SK-N-SH (cell line): ENCODE data around the gene PFKFB3.

Source experiments
- EZH2phosphoT487 ChIP-seq: fragments of 200-600 bp; sonication (generic); IDR thresholded peaks from 2 replicates; pipeline ENCODE4 v1.6.1; 2017; ENCODE audit warnings: low read depth, mixed run types, mild to moderate bottlenecking, antibody characterized with exemption, moderate library complexity, borderline replicate concordance
- FOXM1 ChIP-seq: IDR thresholded peaks from 2 replicates; pipeline ENCODE4 v1.4.0; 2012; ENCODE audit warnings: low read depth, mild to moderate bottlenecking
- POLR2AphosphoS5 ChIP-seq: IDR thresholded peaks from 2 replicates; pipeline ENCODE4 v1.6.1; 2012; ENCODE audit warnings: low read depth, low read length
- RFX5 ChIP-seq: IDR thresholded peaks from 2 replicates; pipeline ENCODE4 v1.6.1; 2012; ENCODE audit warnings: mild to moderate bottlenecking, improper control_type of control experiment, low read length
- SIN3A ChIP-seq: IDR thresholded peaks from 2 replicates; pipeline ENCODE4 v1.6.1; 2012; ENCODE audit warnings: low read depth, mild to moderate bottlenecking, low read length, moderate library complexity, borderline replicate concordance
- SMC3 ChIP-seq: IDR thresholded peaks from 2 replicates; pipeline ENCODE4 v1.6.1; 2012; ENCODE audit warnings: low read depth, low read length, improper control_type of control experiment
- YY1 ChIP-seq: IDR thresholded peaks from 2 replicates; pipeline ENCODE4 v1.4.0; 2012; ENCODE audit warnings: low read depth, mild to moderate bottlenecking
- TF ChIP-seq, protein P1 (sequence below): fragments of 200-600 bp; sonication (generic); IDR thresholded peaks from 2 replicates; pipeline ENCODE4 v1.6.1; 2017; ENCODE audit warnings: antibody characterized with exemption, mild to moderate bottlenecking, moderate library complexity
- TF ChIP-seq, protein P2 (sequence below): IDR thresholded peaks from 2 replicates; pipeline ENCODE4 v1.4.0; 2012; ENCODE audit warnings: low read depth
- TF ChIP-seq, protein P3 (sequence below): IDR thresholded peaks from 2 replicates; pipeline ENCODE4 v1.4.0; 2012; ENCODE audit warnings: low read depth, borderline replicate concordance
- TF ChIP-seq, protein P4 (sequence below): IDR thresholded peaks from 2 replicates; pipeline ENCODE4 v1.6.1; 2012; ENCODE audit warnings: mild to moderate bottlenecking, low read depth, low read length, moderate library complexity

DNA sequence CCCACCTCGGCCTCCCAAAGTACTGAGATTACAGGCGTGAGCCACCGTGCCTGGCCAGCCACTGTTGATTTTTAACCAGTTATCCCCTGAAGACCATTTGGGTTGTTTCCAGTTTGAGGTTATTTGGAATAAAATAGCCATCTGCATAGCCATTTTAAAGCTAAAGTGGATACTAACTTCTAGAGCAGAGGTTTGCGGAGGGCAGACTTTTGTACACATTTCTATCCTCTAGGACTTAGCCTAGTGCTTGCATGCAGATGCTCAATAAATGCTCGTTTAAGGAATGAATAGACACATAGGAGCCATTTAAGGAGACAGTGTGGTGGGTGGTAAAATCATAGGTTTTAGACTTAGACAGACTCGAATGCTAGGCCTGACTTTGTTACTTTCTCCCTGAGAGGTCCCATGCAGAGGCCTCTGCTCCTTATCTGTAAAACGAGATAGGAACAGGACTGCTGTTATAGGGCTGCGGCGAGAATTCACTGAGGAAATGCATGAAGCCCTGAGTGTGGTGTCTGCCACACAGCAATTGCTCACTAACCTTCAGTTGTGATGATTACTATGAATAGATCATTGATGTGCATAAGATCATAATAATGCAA lies 75.9 kb downstream of the PFKFB3 start:
- TF ChIP-seq, protein P1, sequence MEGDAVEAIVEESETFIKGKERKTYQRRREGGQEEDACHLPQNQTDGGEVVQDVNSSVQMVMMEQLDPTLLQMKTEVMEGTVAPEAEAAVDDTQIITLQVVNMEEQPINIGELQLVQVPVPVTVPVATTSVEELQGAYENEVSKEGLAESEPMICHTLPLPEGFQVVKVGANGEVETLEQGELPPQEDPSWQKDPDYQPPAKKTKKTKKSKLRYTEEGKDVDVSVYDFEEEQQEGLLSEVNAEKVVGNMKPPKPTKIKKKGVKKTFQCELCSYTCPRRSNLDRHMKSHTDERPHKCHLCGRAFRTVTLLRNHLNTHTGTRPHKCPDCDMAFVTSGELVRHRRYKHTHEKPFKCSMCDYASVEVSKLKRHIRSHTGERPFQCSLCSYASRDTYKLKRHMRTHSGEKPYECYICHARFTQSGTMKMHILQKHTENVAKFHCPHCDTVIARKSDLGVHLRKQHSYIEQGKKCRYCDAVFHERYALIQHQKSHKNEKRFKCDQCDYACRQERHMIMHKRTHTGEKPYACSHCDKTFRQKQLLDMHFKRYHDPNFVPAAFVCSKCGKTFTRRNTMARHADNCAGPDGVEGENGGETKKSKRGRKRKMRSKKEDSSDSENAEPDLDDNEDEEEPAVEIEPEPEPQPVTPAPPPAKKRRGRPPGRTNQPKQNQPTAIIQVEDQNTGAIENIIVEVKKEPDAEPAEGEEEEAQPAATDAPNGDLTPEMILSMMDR = no peak
- TF ChIP-seq FOXM1 (no peak), SMC3 (no peak), EZH2phosphoT487 (no peak), YY1 (no peak), SIN3A (no peak), POLR2AphosphoS5 (no peak), RFX5 (no peak)
- TF ChIP-seq, protein P2, sequence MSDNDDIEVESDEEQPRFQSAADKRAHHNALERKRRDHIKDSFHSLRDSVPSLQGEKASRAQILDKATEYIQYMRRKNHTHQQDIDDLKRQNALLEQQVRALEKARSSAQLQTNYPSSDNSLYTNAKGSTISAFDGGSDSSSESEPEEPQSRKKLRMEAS = no peak
- TF ChIP-seq, protein P3, sequence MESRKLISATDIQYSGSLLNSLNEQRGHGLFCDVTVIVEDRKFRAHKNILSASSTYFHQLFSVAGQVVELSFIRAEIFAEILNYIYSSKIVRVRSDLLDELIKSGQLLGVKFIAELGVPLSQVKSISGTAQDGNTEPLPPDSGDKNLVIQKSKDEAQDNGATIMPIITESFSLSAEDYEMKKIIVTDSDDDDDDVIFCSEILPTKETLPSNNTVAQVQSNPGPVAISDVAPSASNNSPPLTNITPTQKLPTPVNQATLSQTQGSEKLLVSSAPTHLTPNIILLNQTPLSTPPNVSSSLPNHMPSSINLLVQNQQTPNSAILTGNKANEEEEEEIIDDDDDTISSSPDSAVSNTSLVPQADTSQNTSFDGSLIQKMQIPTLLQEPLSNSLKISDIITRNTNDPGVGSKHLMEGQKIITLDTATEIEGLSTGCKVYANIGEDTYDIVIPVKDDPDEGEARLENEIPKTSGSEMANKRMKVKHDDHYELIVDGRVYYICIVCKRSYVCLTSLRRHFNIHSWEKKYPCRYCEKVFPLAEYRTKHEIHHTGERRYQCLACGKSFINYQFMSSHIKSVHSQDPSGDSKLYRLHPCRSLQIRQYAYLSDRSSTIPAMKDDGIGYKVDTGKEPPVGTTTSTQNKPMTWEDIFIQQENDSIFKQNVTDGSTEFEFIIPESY = no peak
- TF ChIP-seq, protein P4, sequence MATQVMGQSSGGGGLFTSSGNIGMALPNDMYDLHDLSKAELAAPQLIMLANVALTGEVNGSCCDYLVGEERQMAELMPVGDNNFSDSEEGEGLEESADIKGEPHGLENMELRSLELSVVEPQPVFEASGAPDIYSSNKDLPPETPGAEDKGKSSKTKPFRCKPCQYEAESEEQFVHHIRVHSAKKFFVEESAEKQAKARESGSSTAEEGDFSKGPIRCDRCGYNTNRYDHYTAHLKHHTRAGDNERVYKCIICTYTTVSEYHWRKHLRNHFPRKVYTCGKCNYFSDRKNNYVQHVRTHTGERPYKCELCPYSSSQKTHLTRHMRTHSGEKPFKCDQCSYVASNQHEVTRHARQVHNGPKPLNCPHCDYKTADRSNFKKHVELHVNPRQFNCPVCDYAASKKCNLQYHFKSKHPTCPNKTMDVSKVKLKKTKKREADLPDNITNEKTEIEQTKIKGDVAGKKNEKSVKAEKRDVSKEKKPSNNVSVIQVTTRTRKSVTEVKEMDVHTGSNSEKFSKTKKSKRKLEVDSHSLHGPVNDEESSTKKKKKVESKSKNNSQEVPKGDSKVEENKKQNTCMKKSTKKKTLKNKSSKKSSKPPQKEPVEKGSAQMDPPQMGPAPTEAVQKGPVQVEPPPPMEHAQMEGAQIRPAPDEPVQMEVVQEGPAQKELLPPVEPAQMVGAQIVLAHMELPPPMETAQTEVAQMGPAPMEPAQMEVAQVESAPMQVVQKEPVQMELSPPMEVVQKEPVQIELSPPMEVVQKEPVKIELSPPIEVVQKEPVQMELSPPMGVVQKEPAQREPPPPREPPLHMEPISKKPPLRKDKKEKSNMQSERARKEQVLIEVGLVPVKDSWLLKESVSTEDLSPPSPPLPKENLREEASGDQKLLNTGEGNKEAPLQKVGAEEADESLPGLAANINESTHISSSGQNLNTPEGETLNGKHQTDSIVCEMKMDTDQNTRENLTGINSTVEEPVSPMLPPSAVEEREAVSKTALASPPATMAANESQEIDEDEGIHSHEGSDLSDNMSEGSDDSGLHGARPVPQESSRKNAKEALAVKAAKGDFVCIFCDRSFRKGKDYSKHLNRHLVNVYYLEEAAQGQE = no peak
